OCI-LY7 (cell line): ENCODE data around the gene PPP3CA.

ENCODE experiments used
- EZH2phosphoT487 ChIP-seq: fragments of 200-600 bp; sonication (generic); IDR thresholded peaks from 2 replicates; pipeline ENCODE4 v1.6.1; 2018; ENCODE audit warnings: low read depth, borderline replicate concordance, mild to moderate bottlenecking, mixed run types, antibody characterized with exemption, low read length, moderate library complexity, mixed read lengths
- TF ChIP-seq, protein P1 (sequence below): fragments of 200-600 bp; sonication (generic); conservative IDR thresholded peaks from 2 replicates; pipeline ENCODE4 v1.5.1; 2014; ENCODE audit warnings: mild to moderate bottlenecking, antibody characterized with exemption, low read length, moderate library complexity, mixed read lengths

GRCh38 chr4:101221294-101221693 lies 126.0 kb downstream of the PPP3CA start:
- TF ChIP-seq, protein P1, sequence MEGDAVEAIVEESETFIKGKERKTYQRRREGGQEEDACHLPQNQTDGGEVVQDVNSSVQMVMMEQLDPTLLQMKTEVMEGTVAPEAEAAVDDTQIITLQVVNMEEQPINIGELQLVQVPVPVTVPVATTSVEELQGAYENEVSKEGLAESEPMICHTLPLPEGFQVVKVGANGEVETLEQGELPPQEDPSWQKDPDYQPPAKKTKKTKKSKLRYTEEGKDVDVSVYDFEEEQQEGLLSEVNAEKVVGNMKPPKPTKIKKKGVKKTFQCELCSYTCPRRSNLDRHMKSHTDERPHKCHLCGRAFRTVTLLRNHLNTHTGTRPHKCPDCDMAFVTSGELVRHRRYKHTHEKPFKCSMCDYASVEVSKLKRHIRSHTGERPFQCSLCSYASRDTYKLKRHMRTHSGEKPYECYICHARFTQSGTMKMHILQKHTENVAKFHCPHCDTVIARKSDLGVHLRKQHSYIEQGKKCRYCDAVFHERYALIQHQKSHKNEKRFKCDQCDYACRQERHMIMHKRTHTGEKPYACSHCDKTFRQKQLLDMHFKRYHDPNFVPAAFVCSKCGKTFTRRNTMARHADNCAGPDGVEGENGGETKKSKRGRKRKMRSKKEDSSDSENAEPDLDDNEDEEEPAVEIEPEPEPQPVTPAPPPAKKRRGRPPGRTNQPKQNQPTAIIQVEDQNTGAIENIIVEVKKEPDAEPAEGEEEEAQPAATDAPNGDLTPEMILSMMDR, result no peak
- no peak for TF ChIP-seq EZH2phosphoT487
